Measurements from ENCODE around the gene ZNF2. TPM values are rescaled to one million over a fixed set of nuclear protein-coding genes. Genes with fewer than 3 reads are reported as not detected.

ZNF2 gene
- 3.8 and 7.1 TPM in 2 replicates for total RNA-seq (2014; rRNA removed; shearing (Covaris generic); ENCODE audit: low replicate concordance)

GRCh38 chr2:95165371-95166064, at the start of gene ZNF2:
ZNF2 (plus strand) TSS chr2:95165809; CDS start chr2:95176227, 10,418 bp downstream.
- no peaks in the 10 kb centered on the region for H3K36me3 ChIP-seq (ENCODE audit: insufficient read depth, low read length)
- no peaks in the 10 kb centered on the region for H3K9me3 ChIP-seq (ENCODE audit: low read length)
- no peaks in the 10 kb centered on the region for H3K9me2 ChIP-seq (replicated peaks; ENCODE audit: insufficient read depth, low read length)
- H3K27ac ChIP-seq (ENCODE audit: low read length) = no peak within 1 kb of the TSS
- peaks cover 28% of the 10 kb centered on the region for H3K79me2 ChIP-seq (ENCODE audit: low read length)
- H2AFZ ChIP-seq (ENCODE audit: low read length) = peak within 1 kb of the TSS; percentile 91
- peak within 1 kb of the TSS; percentile 92 for H3K4me2 ChIP-seq (ENCODE audit: low read depth, low read length, poor library complexity, severe bottlenecking)
- peaks cover 20% of the 10 kb centered on the region for H3K4me1 ChIP-seq (ENCODE audit: low read length)
- H3K4me3 ChIP-seq (ENCODE audit: low read length) = peak within 1 kb of the TSS; percentile 87
- no peaks in the 10 kb centered on the region for H4K20me1 ChIP-seq (ENCODE audit: insufficient read depth, low read depth, low read length)
- peak; percentile 99 for DNase-seq
- no peaks in the 10 kb centered on the region for H3K27me3 ChIP-seq (ENCODE audit: low read length)
- peak within 1 kb of the TSS; percentile 87 for H3K9ac ChIP-seq (ENCODE audit: low read length)

GRCh38 chr2:95121093-95121406, 44.6 kb upstream of the ZNF2 start:
- Histone ChIP-seq H3K9me3 (ENCODE audit: low read length) (no peaks in the 10 kb centered on the region), H3K27ac (ENCODE audit: low read length) (peak overlapping the region; percentile 12; the same call in 1 of the 2 replicates), H3K4me2 (ENCODE audit: low read depth, low read length, poor library complexity, severe bottlenecking) (peak overlapping the region; percentile 83), H3K36me3 (ENCODE audit: insufficient read depth, low read length) (peaks cover 11% of the 10 kb centered on the region), H3K9me2 (replicated peaks; ENCODE audit: insufficient read depth, low read length) (no peaks in the 10 kb centered on the region), H3K27me3 (ENCODE audit: low read length) (no peaks in the 10 kb centered on the region), H3K4me1 (ENCODE audit: low read length) (peaks cover 20% of the 10 kb centered on the region), H3K79me2 (ENCODE audit: low read length) (peaks cover 53% of the 10 kb centered on the region), H3K9ac (ENCODE audit: low read length) (peak overlapping the region; percentile 88), H4K20me1 (ENCODE audit: insufficient read depth, low read depth, low read length) (no peaks in the 10 kb centered on the region; the same call in 1 of the 2 replicates), H3K4me3 (ENCODE audit: low read length) (peak overlapping the region; percentile 88), H2AFZ (ENCODE audit: low read length) (peak overlapping the region; percentile 81)
- DNase-seq = no peak

- H3K9ac ChIP-seq (ENCODE audit: low read length) = peak within 1 kb of the TSS; percentile 88
- no peaks in the 10 kb centered on the region for H3K27me3 ChIP-seq (ENCODE audit: low read length)
- H4K20me1 ChIP-seq (ENCODE audit: insufficient read depth, low read depth, low read length) = no peaks in the 10 kb centered on the region; the same call in 1 of the 2 replicates
- H3K4me1 ChIP-seq (ENCODE audit: low read length) = peaks cover 20% of the 10 kb centered on the region
- H3K9me2 ChIP-seq (replicated peaks; ENCODE audit: insufficient read depth, low read length) = no peaks in the 10 kb centered on the region
- H2AFZ ChIP-seq (ENCODE audit: low read length) = peak within 1 kb of the TSS; percentile 81
- no peaks in the 10 kb centered on the region for H3K9me3 ChIP-seq (ENCODE audit: low read length)
- peaks cover 49% of the 10 kb centered on the region for H3K79me2 ChIP-seq (ENCODE audit: low read length)
- DNase-seq = peak; percentile 94
- peak within 1 kb of the TSS; percentile 53; the same call in 1 of the 2 replicates for H3K27ac ChIP-seq (ENCODE audit: low read length)
- H3K4me3 ChIP-seq (ENCODE audit: low read length) = peak within 1 kb of the TSS; percentile 88
- H3K4me2 ChIP-seq (ENCODE audit: low read depth, low read length, poor library complexity, severe bottlenecking) = peak within 1 kb of the TSS; percentile 83
- peaks cover 7% of the 10 kb centered on the region for H3K36me3 ChIP-seq (ENCODE audit: insufficient read depth, low read length)
These were observed 44.0 kb upstream of the ZNF2 start, which contains the start of gene MRPS5 for GRCh38 chr2:95121407-95122196. MRPS5 (minus strand) TSS chr2:95121808; CDS start chr2:95121791, 17 bp downstream.

GRCh38 chr2:95122197-95122551, 43.4 kb upstream of the ZNF2 start:
- H3K27ac ChIP-seq (ENCODE audit: low read length) = no peak overlapping the region
- peaks cover 20% of the 10 kb centered on the region for H3K4me1 ChIP-seq (ENCODE audit: low read length)
- H2AFZ ChIP-seq (ENCODE audit: low read length) = peak overlapping the region; percentile 81
- peak overlapping the region; percentile 83 for H3K4me2 ChIP-seq (ENCODE audit: low read depth, low read length, poor library complexity, severe bottlenecking)
- no peaks in the 10 kb centered on the region for H3K9me3 ChIP-seq (ENCODE audit: low read length)
- no peaks in the 10 kb centered on the region for H3K9me2 ChIP-seq (replicated peaks; ENCODE audit: insufficient read depth, low read length)
- H3K4me3 ChIP-seq (ENCODE audit: low read length) = peak overlapping the region; percentile 88
- no peaks in the 10 kb centered on the region; the same call in 1 of the 2 replicates for H4K20me1 ChIP-seq (ENCODE audit: insufficient read depth, low read depth, low read length)
- peaks cover 46% of the 10 kb centered on the region for H3K79me2 ChIP-seq (ENCODE audit: low read length)
- H3K36me3 ChIP-seq (ENCODE audit: insufficient read depth, low read length) = peaks cover 5% of the 10 kb centered on the region
- DNase-seq = peak; percentile 52
- peak overlapping the region; percentile 88 for H3K9ac ChIP-seq (ENCODE audit: low read length)
- H3K27me3 ChIP-seq (ENCODE audit: low read length) = no peaks in the 10 kb centered on the region

GRCh38 chr2:95138702-95139101, 26.9 kb upstream of the ZNF2 start:
- H3K27ac ChIP-seq (ENCODE audit: low read length) = no peak overlapping the region
- no peak overlapping the region for H3K4me2 ChIP-seq (ENCODE audit: low read depth, low read length, poor library complexity, severe bottlenecking)
- no peaks in the 10 kb centered on the region for H3K9me2 ChIP-seq (replicated peaks; ENCODE audit: insufficient read depth, low read length)
- H4K20me1 ChIP-seq (ENCODE audit: insufficient read depth, low read depth, low read length) = no peaks in the 10 kb centered on the region
- no peak for DNase-seq
- no peak overlapping the region for H2AFZ ChIP-seq (ENCODE audit: low read length)
- peaks cover 16% of the 10 kb centered on the region for H3K9me3 ChIP-seq (ENCODE audit: low read length)
- no peaks in the 10 kb centered on the region for H3K36me3 ChIP-seq (ENCODE audit: insufficient read depth, low read length)
- H3K9ac ChIP-seq (ENCODE audit: low read length) = no peak overlapping the region
- no peak overlapping the region for H3K4me3 ChIP-seq (ENCODE audit: low read length)
- H3K4me1 ChIP-seq (ENCODE audit: low read length) = no peaks in the 10 kb centered on the region
- no peaks in the 10 kb centered on the region for H3K79me2 ChIP-seq (ENCODE audit: low read length)
- no peaks in the 10 kb centered on the region for H3K27me3 ChIP-seq (ENCODE audit: low read length)

GRCh38 chr2:95143838-95144237, 21.8 kb upstream of the ZNF2 start:
- H3K9ac ChIP-seq (ENCODE audit: low read length) = no peak overlapping the region
- no peaks in the 10 kb centered on the region for H3K4me1 ChIP-seq (ENCODE audit: low read length)
- no peak overlapping the region for H3K4me2 ChIP-seq (ENCODE audit: low read depth, low read length, poor library complexity, severe bottlenecking)
- no peaks in the 10 kb centered on the region for H3K79me2 ChIP-seq (ENCODE audit: low read length)
- H2AFZ ChIP-seq (ENCODE audit: low read length) = no peak overlapping the region
- no peak overlapping the region for H3K27ac ChIP-seq (ENCODE audit: low read length)
- H3K27me3 ChIP-seq (ENCODE audit: low read length) = no peaks in the 10 kb centered on the region
- H3K9me2 ChIP-seq (replicated peaks; ENCODE audit: insufficient read depth, low read length) = no peaks in the 10 kb centered on the region
- no peak for DNase-seq
- no peaks in the 10 kb centered on the region for H3K36me3 ChIP-seq (ENCODE audit: insufficient read depth, low read length)
- H3K9me3 ChIP-seq (ENCODE audit: low read length) = peaks cover 57% of the 10 kb centered on the region
- no peak overlapping the region for H3K4me3 ChIP-seq (ENCODE audit: low read length)
- no peaks in the 10 kb centered on the region for H4K20me1 ChIP-seq (ENCODE audit: insufficient read depth, low read depth, low read length)

GRCh38 chr2:95149397-95149984, 16.1 kb upstream of the ZNF2 start:
- Histone ChIP-seq H3K9ac (ENCODE audit: low read length) (no peak overlapping the region), H2AFZ (ENCODE audit: low read length) (no peak overlapping the region), H3K79me2 (ENCODE audit: low read length) (no peaks in the 10 kb centered on the region), H3K4me1 (ENCODE audit: low read length) (no peaks in the 10 kb centered on the region), H3K27ac (ENCODE audit: low read length) (no peak overlapping the region), H3K27me3 (ENCODE audit: low read length) (no peaks in the 10 kb centered on the region), H3K4me3 (ENCODE audit: low read length) (no peak overlapping the region), H4K20me1 (ENCODE audit: insufficient read depth, low read depth, low read length) (no peaks in the 10 kb centered on the region), H3K36me3 (ENCODE audit: insufficient read depth, low read length) (peaks cover 42% of the 10 kb centered on the region), H3K9me2 (replicated peaks; ENCODE audit: insufficient read depth, low read length) (no peaks in the 10 kb centered on the region), H3K9me3 (ENCODE audit: low read length) (peaks cover 62% of the 10 kb centered on the region), H3K4me2 (ENCODE audit: low read depth, low read length, poor library complexity, severe bottlenecking) (no peak overlapping the region)
- no peak for DNase-seq

GRCh38 chr2:95158441-95158840, 7.2 kb upstream of the ZNF2 start:
- no peak for DNase-seq
- H3K4me3 ChIP-seq (ENCODE audit: low read length) = peak overlapping the region; percentile 75; the same call in 1 of the 2 replicates
- H2AFZ ChIP-seq (ENCODE audit: low read length) = no peak overlapping the region
- H3K4me2 ChIP-seq (ENCODE audit: low read depth, low read length, poor library complexity, severe bottlenecking) = peak overlapping the region; percentile 89
- no peak overlapping the region for H3K27ac ChIP-seq (ENCODE audit: low read length)
- H3K36me3 ChIP-seq (ENCODE audit: insufficient read depth, low read length) = peaks cover 15% of the 10 kb centered on the region
- H3K9me3 ChIP-seq (ENCODE audit: low read length) = 0 out of 2 replicates have a peak, but pooled peaks cover 5% of the 10 kb centered on the region
- no peaks in the 10 kb centered on the region for H3K9me2 ChIP-seq (replicated peaks; ENCODE audit: insufficient read depth, low read length)
- H3K27me3 ChIP-seq (ENCODE audit: low read length) = no peaks in the 10 kb centered on the region
- peak overlapping the region; percentile 73 for H3K9ac ChIP-seq (ENCODE audit: low read length)
- H3K4me1 ChIP-seq (ENCODE audit: low read length) = peaks cover 11% of the 10 kb centered on the region
- H4K20me1 ChIP-seq (ENCODE audit: insufficient read depth, low read depth, low read length) = no peaks in the 10 kb centered on the region
- no peaks in the 10 kb centered on the region for H3K79me2 ChIP-seq (ENCODE audit: low read length)
